ENCODE measurements around the gene MDGA2.

The MDGA2 gene

GRCh38 chr14:46820291-46820690 is 855.1 kb downstream of the MDGA2 start:
- Mint-ChIP-seq H3K36me3 (ENCODE audit: low read depth) (no peaks in the 10 kb centered on the region), H3K27ac (no peak overlapping the region), H3K9me3 (no peaks in the 10 kb centered on the region), H3K4me1 (no peaks in the 10 kb centered on the region), H3K4me3 (no peak overlapping the region), H3K27me3 (ENCODE audit: low read depth) (no peaks in the 10 kb centered on the region)
- TF ChIP-seq CTCF (IDR thresholded peaks at IDR 0.05; ENCODE audit: unreplicated experiment in 3 of 3) = no peak

GRCh38 chr14:46819117-46819516 is 856.3 kb downstream of the MDGA2 start:
- TF ChIP-seq CTCF (IDR thresholded peaks at IDR 0.05; ENCODE audit: unreplicated experiment in 3 of 3) = no peak
- H3K27ac Mint-ChIP-seq = no peak overlapping the region
- H3K9me3 Mint-ChIP-seq = no peaks in the 10 kb centered on the region
- H3K4me1 Mint-ChIP-seq = no peaks in the 10 kb centered on the region
- no peaks in the 10 kb centered on the region for H3K27me3 Mint-ChIP-seq (ENCODE audit: low read depth)
- H3K4me3 Mint-ChIP-seq = no peak overlapping the region
- no peaks in the 10 kb centered on the region for H3K36me3 Mint-ChIP-seq (ENCODE audit: low read depth)

- no peak for TF ChIP-seq CTCF (IDR thresholded peaks at IDR 0.05; ENCODE audit: unreplicated experiment in 3 of 3)
- H3K4me3 Mint-ChIP-seq = no peak overlapping the region
- no peak overlapping the region for H3K27ac Mint-ChIP-seq
- H3K9me3 Mint-ChIP-seq = no peaks in the 10 kb centered on the region
- no peaks in the 10 kb centered on the region for H3K4me1 Mint-ChIP-seq
- H3K36me3 Mint-ChIP-seq (ENCODE audit: low read depth) = no peaks in the 10 kb centered on the region
- no peaks in the 10 kb centered on the region for H3K27me3 Mint-ChIP-seq (ENCODE audit: low read depth)
Observed at GRCh38 chr14:46818147-46818546, 857.3 kb downstream of the MDGA2 start.

- no peak for TF ChIP-seq CTCF (IDR thresholded peaks at IDR 0.05; ENCODE audit: unreplicated experiment in 3 of 3)
- Mint-ChIP-seq H3K4me1 (no peaks in the 10 kb centered on the region), H3K27ac (no peak overlapping the region), H3K9me3 (peaks cover 18% of the 10 kb centered on the region), H3K27me3 (ENCODE audit: low read depth) (no peaks in the 10 kb centered on the region), H3K4me3 (no peak overlapping the region), H3K36me3 (ENCODE audit: low read depth) (peaks cover 3% of the 10 kb centered on the region)
Observed at GRCh38 chr14:46793144-46793543, 882.3 kb downstream of the MDGA2 start.
